Suprapubic skin (tissue), 4 donors: Measurements from ENCODE around the gene GNA12. TPM values are rescaled to one million over a fixed set of nuclear protein-coding genes. Genes with fewer than 3 reads are reported as not detected.

Source experiments
- DNase-seq, 2 donors: peaks; one replicate each; pipeline ENCODE4 v3.0.0-alpha.2; 2019; ENCODE audit warnings: low spot score in 2 of 2
- H3K27ac ChIP-seq: fragments of 200-600 bp; sonication (generic); one replicate; pipeline ENCODE4 v1.5.1; 2019
- H3K27me3 ChIP-seq: fragments of 200-600 bp; sonication (generic); one replicate; pipeline ENCODE4 v1.5.1; 2019
- H3K36me3 ChIP-seq: fragments of 200-600 bp; sonication (generic); one replicate; pipeline ENCODE4 v1.5.1; 2019
- H3K4me1 ChIP-seq: fragments of 200-600 bp; sonication (generic); one replicate; pipeline ENCODE4 v1.5.1; 2019
- H3K4me3 ChIP-seq: fragments of 200-600 bp; sonication (generic); one replicate; pipeline ENCODE4 v1.5.1; 2019; ENCODE audit warnings: mild to moderate bottlenecking
- H3K9me3 ChIP-seq: fragments of 200-600 bp; sonication (generic); one replicate; pipeline ENCODE4 v1.5.1; 2019
- CTCF ChIP-seq, 2 donors: fragments of 200-600 bp in 1 of 2; fragments of 450-650 bp in 1 of 2; sonication (generic) in 1 of 2; IDR thresholded peaks; one replicate each; pipeline ENCODE4 v1.5.1; 2016 to 2019; ENCODE audit warnings: antibody characterized with exemption in 2 of 2, mild to moderate bottlenecking in 1 of 2, moderate library complexity in 1 of 2
- EP300 ChIP-seq: sonication (generic); formaldehyde crosslinking; IDR thresholded peaks from one replicate; pipeline ENCODE4 v1.6.1; 2017; ENCODE audit warnings: antibody characterized with exemption
- POLR2A ChIP-seq, 2 donors: fragments of 450-650 bp; IDR thresholded peaks; one replicate each; pipeline ENCODE4 v1.6.1; 2017; ENCODE audit warnings: antibody characterized with exemption in 2 of 2, mild to moderate bottlenecking in 2 of 2, moderate library complexity in 2 of 2
- POLR2AphosphoS5 ChIP-seq, 3 donors: sonication (generic); formaldehyde crosslinking; IDR thresholded peaks; one replicate each; pipeline ENCODE4 v1.6.1; 2017; ENCODE audit warnings: antibody characterized with exemption in 3 of 3
- WGBS: methylation state at CpG from one replicate; pipeline ENCODE4 v1.1.5; 2018; 5-methylcytosine and 5-hydroxymethylcytosine counted together
- total RNA-seq, 4 donors: library from RNA; depleted of rRNA; stranded (reverse); fragments of >200 nt; gene quantifications; one replicate each; pipeline ENCODE4 v1.1.0, GENCODE V29; 2016

Gene GNA12
- total RNA-seq, 4 donors from 2014 or later, result 9.7 to 15.0 (median 13.3) TPM

DNA sequence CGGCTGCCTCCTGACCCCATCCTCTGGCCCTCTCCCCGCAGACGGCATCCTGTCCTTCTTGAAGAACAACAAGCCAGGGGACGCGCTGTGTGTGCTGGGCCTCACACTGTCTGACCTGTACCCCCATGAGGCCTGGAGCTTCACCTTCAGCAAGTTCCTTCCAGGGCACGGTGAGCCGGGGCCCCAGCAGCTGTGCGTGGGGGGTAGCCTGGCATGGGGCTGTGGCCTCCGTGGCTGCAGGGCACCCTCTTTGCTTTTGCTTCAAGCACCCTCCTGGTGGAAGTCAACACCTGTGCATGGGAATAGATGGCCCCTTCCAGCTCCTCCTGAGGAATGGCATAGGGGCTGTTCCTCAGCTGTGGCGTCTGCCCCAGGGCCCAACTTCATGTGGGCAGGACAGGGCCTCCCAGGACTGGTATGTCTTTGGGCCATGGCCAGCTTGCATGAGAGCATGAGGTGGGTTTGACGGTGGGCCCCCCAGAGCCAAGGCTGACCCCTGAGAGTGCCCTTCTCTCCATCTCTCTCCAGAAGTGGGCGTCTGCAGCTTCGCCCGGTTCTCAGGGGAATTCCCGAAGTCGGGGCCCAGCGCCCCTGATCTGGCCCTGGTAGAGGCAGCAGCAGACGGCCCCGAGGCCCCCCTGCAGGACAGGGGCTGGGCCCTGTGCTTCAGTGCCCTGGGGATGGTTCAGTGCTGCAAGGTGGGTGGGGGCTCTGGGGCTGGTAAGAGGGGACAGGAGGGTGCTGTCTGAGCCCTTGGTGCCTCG, 135.4 kb downstream of the GNA12 start:
- no peaks in the 10 kb centered on the region for H3K36me3 ChIP-seq
- H3K27ac ChIP-seq, result no peak overlapping the region
- H3K4me3 ChIP-seq, result no peak overlapping the region
- no peak for DNase-seq
- TF ChIP-seq EP300 (no peak), POLR2AphosphoS5 (IDR thresholded peaks at IDR 0.05) (no peak), POLR2A (IDR thresholded peaks at IDR 0.05) (no peak), CTCF (IDR thresholded peaks at IDR 0.05) (no peak)
- H3K27me3 ChIP-seq, result no peaks in the 10 kb centered on the region
- 99% methylated on average over 9 of the region's 20 CpGs for WGBS
- H3K4me1 ChIP-seq, result peaks cover 11% of the 10 kb centered on the region
- H3K9me3 ChIP-seq, result no peaks in the 10 kb centered on the region

GRCh38 chr7:2708041-2708440, 136.1 kb downstream of the GNA12 start:
- Histone ChIP-seq H3K36me3 (no peaks in the 10 kb centered on the region), H3K27ac (no peak overlapping the region), H3K4me3 (no peak overlapping the region), H3K4me1 (peaks cover 11% of the 10 kb centered on the region), H3K9me3 (no peaks in the 10 kb centered on the region), H3K27me3 (no peaks in the 10 kb centered on the region)
- no peak for TF ChIP-seq CTCF (IDR thresholded peaks at IDR 0.05)
- WGBS, result 97% methylated on average over 6 of the region's 10 CpGs
- DNase-seq, result no peak

GRCh38 chr7:2707481-2707880, 136.6 kb downstream of the GNA12 start:
- Histone ChIP-seq H3K4me1 (peaks cover 11% of the 10 kb centered on the region), H3K36me3 (no peaks in the 10 kb centered on the region), H3K27ac (no peak overlapping the region), H3K4me3 (no peak overlapping the region), H3K27me3 (no peaks in the 10 kb centered on the region), H3K9me3 (no peaks in the 10 kb centered on the region)
- no peak for DNase-seq
- no peak for TF ChIP-seq EP300
- no peak for TF ChIP-seq POLR2AphosphoS5 (IDR thresholded peaks at IDR 0.05)
- no peak for TF ChIP-seq POLR2A (IDR thresholded peaks at IDR 0.05)
- TF ChIP-seq CTCF (IDR thresholded peaks at IDR 0.05), result no peak
- WGBS, result 83% methylated on average over 8 of the region's 8 CpGs

- TF ChIP-seq POLR2A (IDR thresholded peaks at IDR 0.05), result no peak
- no peak for TF ChIP-seq CTCF (IDR thresholded peaks at IDR 0.05)
- no peak for TF ChIP-seq POLR2AphosphoS5 (IDR thresholded peaks at IDR 0.05)
- TF ChIP-seq EP300, result no peak
- no peak overlapping the region for H3K4me3 ChIP-seq
- peaks cover 11% of the 10 kb centered on the region for H3K4me1 ChIP-seq
- no peak for DNase-seq
- 87% methylated on average over 5 of the region's 6 CpGs for WGBS
- no peaks in the 10 kb centered on the region for H3K36me3 ChIP-seq
- no peak overlapping the region for H3K27ac ChIP-seq
- no peaks in the 10 kb centered on the region for H3K27me3 ChIP-seq
- no peaks in the 10 kb centered on the region for H3K9me3 ChIP-seq
These were observed 137.4 kb downstream of the GNA12 start for GRCh38 chr7:2706685-2707126.

- Histone ChIP-seq H3K36me3 (no peaks in the 10 kb centered on the region), H3K27ac (no peak overlapping the region), H3K4me3 (no peak overlapping the region), H3K4me1 (peaks cover 11% of the 10 kb centered on the region), H3K27me3 (no peaks in the 10 kb centered on the region), H3K9me3 (no peaks in the 10 kb centered on the region)
- DNase-seq, result no peak
- whole genome bisulfite sequencing, result 86% methylated on average over 13 of the region's 14 CpGs
- TF ChIP-seq CTCF (IDR thresholded peaks at IDR 0.05) (no peak), EP300 (no peak)
These were observed 138.6 kb downstream of the GNA12 start for GRCh38 chr7:2705371-2706096.
